ACC112 (cell line): ENCODE data around the gene NR3C2.

ENCODE experiments used
- H2AFZ ChIP-seq: fragments of 200-600 bp; sonication (generic); one replicate; pipeline ENCODE4 v1.6.0; 2017; ENCODE audit warnings: antibody characterized with exemption, low read length; ENCODE audit not compliant: unreplicated experiment
- H3K27ac ChIP-seq: fragments of 200-600 bp; sonication (generic); 2 replicates; pipeline ENCODE4 v1.5.1; 2014; ENCODE audit warnings: low read depth, mild to moderate bottlenecking, antibody characterized with exemption, low read length, moderate library complexity
- H3K27me3 ChIP-seq: fragments of 200-600 bp; sonication (generic); 2 replicates; pipeline ENCODE4 v1.6.1; 2014; ENCODE audit warnings: mild to moderate bottlenecking, antibody characterized with exemption, low read length, moderate library complexity, mixed read lengths; ENCODE audit not compliant: insufficient read depth
- H3K36me3 ChIP-seq: fragments of 200-600 bp; sonication (generic); 2 replicates; pipeline ENCODE4 v1.6.1; 2016; ENCODE audit warnings: mild to moderate bottlenecking, antibody characterized with exemption, low read length, moderate library complexity, mixed read lengths; ENCODE audit not compliant: insufficient read depth
- H3K4me1 ChIP-seq: fragments of 200-600 bp; sonication (generic); one replicate; pipeline ENCODE4 v1.6.1; 2016; ENCODE audit warnings: low read length, mixed read lengths; ENCODE audit not compliant: insufficient read depth, unreplicated experiment, control insufficient read depth
- H3K4me3 ChIP-seq: fragments of 200-600 bp; sonication (generic); 2 replicates; pipeline ENCODE4 v1.5.1; 2014; ENCODE audit warnings: mild to moderate bottlenecking, low read depth, low read length
- H3K79me2 ChIP-seq: fragments of 200-600 bp; sonication (generic); one replicate; pipeline ENCODE4 v1.6.0; 2016; ENCODE audit warnings: low read length; ENCODE audit not compliant: control insufficient read depth, unreplicated experiment, insufficient read depth

NR3C2 gene

GRCh38 chr4:148268835-148269234 lies 173.4 kb downstream of the NR3C2 start:
- Histone ChIP-seq H3K4me3 (no peak overlapping the region), H3K27ac (no peak overlapping the region), H2AFZ (no peak overlapping the region), H3K27me3 (no peaks in the 10 kb centered on the region), H3K4me1 (no peaks in the 10 kb centered on the region), H3K79me2 (no peaks in the 10 kb centered on the region), H3K36me3 (no peaks in the 10 kb centered on the region)

DNA sequence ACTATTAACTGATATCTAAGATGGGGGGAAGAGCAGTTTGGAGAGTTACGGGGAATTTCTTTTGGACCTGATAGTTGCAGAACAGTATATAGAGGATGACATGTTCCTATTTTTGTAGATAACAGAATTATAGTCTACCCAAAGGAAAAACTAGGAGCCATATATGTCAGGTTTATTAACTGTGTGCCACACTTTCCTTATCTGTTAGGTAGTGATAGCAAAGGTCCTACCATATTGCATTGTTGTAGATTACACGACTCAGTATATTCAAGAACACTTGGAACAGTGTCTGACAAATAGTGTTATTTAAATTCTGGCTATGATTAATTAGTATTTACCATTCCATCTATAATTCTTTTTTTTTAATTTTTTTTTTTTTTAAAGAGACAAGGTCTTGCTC lies 175.3 kb downstream of the NR3C2 start:
- H3K27ac ChIP-seq, result no peak overlapping the region
- H3K36me3 ChIP-seq, result no peaks in the 10 kb centered on the region
- H3K4me3 ChIP-seq, result no peak overlapping the region
- no peaks in the 10 kb centered on the region for H3K79me2 ChIP-seq
- H3K4me1 ChIP-seq, result no peaks in the 10 kb centered on the region
- H2AFZ ChIP-seq, result no peak overlapping the region
- H3K27me3 ChIP-seq, result no peaks in the 10 kb centered on the region

DNA sequence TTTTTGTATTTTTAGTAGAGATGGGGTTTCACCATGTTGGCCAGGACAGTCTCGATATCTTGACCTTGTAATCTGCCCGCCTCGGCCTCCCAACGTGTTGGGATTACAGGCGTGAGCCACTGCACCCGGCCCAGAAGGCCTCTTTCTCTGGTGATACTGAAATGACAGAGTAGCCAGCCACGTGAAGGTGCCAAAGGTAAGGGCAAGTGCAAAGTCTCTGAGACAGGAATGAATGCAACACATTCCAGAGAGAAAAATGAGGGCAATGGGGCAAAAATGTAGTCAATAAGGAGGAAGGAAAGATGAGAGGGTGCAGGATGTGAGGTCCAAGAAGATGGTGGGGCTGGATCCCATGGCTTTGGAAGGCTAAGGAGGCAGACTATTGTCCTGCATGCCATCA lies 176.0 kb downstream of the NR3C2 start:
- no peak overlapping the region for H3K27ac ChIP-seq
- no peaks in the 10 kb centered on the region for H3K79me2 ChIP-seq
- no peaks in the 10 kb centered on the region for H3K4me1 ChIP-seq
- H3K27me3 ChIP-seq, result no peaks in the 10 kb centered on the region
- H2AFZ ChIP-seq, result no peak overlapping the region
- no peaks in the 10 kb centered on the region for H3K36me3 ChIP-seq
- no peak overlapping the region for H3K4me3 ChIP-seq

- H3K4me1 ChIP-seq, result no peaks in the 10 kb centered on the region
- no peaks in the 10 kb centered on the region for H3K36me3 ChIP-seq
- H3K27me3 ChIP-seq, result no peaks in the 10 kb centered on the region
- no peak overlapping the region for H3K4me3 ChIP-seq
- no peaks in the 10 kb centered on the region for H3K79me2 ChIP-seq
- no peak overlapping the region for H3K27ac ChIP-seq
- H2AFZ ChIP-seq, result no peak overlapping the region
Observed at GRCh38 chr4:148265627-148266026, 176.6 kb downstream of the NR3C2 start.

GRCh38 chr4:148263802-148264201 lies 178.4 kb downstream of the NR3C2 start:
- Histone ChIP-seq H3K4me1 (no peaks in the 10 kb centered on the region), H2AFZ (no peak overlapping the region), H3K4me3 (no peak overlapping the region)

DNA sequence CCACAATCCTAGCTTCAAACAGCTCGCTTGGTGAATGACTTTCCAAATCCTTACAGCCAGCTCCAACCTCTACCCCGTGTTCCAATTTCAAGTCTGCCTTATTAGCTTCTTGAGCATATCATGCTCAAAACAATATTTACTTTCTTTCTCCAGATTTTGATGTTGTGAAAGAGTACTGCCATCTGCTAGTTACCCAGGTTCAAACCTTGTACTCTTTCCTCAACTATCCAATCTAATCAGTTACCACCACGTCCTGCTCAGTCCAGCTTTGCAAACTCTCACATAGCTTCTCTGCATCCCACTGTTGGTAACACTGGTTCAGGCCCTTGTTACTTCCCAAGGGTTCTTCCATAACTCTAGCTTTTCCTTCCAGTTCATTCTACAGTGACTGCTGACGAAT lies 179.1 kb downstream of the NR3C2 start:
- Histone ChIP-seq H2AFZ (no peak overlapping the region), H3K4me1 (no peaks in the 10 kb centered on the region), H3K4me3 (no peak overlapping the region), H3K79me2 (no peaks in the 10 kb centered on the region), H3K36me3 (no peaks in the 10 kb centered on the region), H3K27me3 (no peaks in the 10 kb centered on the region), H3K27ac (no peak overlapping the region)

More at GRCh38 chr4:148263802-148264201, 178.4 kb downstream of the NR3C2 start:
- Histone ChIP-seq H3K27ac (no peak overlapping the region), H3K27me3 (no peaks in the 10 kb centered on the region), H3K79me2 (no peaks in the 10 kb centered on the region), H3K36me3 (no peaks in the 10 kb centered on the region)

- H3K27me3 ChIP-seq, result no peaks in the 10 kb centered on the region
- no peak overlapping the region for H3K27ac ChIP-seq
- H2AFZ ChIP-seq, result no peak overlapping the region
- H3K79me2 ChIP-seq, result no peaks in the 10 kb centered on the region
- no peaks in the 10 kb centered on the region for H3K36me3 ChIP-seq
- no peaks in the 10 kb centered on the region for H3K4me1 ChIP-seq
- no peak overlapping the region for H3K4me3 ChIP-seq
Observed at GRCh38 chr4:148261848-148262247, 180.4 kb downstream of the NR3C2 start.

DNA sequence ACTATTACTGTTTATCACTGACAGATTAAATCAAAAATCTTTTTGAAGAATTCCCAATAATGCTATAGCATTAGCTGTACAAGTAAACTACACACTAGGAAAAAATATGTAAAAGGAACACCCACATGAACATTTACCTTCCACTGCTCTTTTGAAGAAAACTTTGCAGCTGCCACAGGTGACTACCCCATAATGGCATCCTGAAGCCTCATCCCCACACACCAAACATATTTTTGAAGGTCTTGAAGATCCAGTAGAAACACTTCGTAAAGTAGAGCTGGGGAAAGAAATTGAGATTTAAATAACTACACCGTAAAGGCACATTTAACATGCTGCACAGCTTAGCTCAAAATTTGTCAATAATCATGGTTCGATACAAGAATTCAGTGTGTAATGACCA lies 182.4 kb downstream of the NR3C2 start:
- Histone ChIP-seq H2AFZ (no peak overlapping the region), H3K27me3 (no peaks in the 10 kb centered on the region), H3K79me2 (no peaks in the 10 kb centered on the region), H3K36me3 (no peaks in the 10 kb centered on the region), H3K4me3 (no peak overlapping the region), H3K4me1 (no peaks in the 10 kb centered on the region), H3K27ac (no peak overlapping the region)

- Histone ChIP-seq H3K79me2 (no peaks in the 10 kb centered on the region), H3K27me3 (no peaks in the 10 kb centered on the region), H3K4me3 (no peak overlapping the region), H3K4me1 (no peaks in the 10 kb centered on the region), H3K36me3 (no peaks in the 10 kb centered on the region), H3K27ac (no peak overlapping the region), H2AFZ (no peak overlapping the region)
Observed at GRCh38 chr4:148258535-148258934, 183.7 kb downstream of the NR3C2 start.

DNA sequence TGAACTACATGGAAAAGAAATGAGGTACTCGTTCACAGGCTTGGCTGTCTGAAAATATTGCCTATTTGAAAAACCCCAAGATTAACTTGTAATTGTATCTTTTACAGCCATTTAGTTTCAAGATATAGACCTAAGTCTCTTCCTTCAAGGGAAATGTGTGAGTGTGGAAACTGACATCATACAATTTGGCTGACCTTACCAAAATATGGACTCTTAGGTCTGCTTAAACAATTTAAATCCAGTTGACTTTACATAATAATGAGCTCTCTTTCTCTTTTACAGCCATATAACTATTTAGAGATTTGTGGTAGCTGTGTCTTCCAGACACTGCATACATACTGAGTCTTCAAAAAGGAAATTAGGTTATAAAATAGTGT lies 186.9 kb downstream of the NR3C2 start:
- H3K27ac ChIP-seq, result no peak overlapping the region
- no peak overlapping the region for H3K4me3 ChIP-seq
- no peaks in the 10 kb centered on the region for H3K79me2 ChIP-seq
- no peaks in the 10 kb centered on the region for H3K4me1 ChIP-seq
- H2AFZ ChIP-seq, result no peak overlapping the region
- H3K36me3 ChIP-seq, result no peaks in the 10 kb centered on the region
- no peaks in the 10 kb centered on the region for H3K27me3 ChIP-seq

DNA sequence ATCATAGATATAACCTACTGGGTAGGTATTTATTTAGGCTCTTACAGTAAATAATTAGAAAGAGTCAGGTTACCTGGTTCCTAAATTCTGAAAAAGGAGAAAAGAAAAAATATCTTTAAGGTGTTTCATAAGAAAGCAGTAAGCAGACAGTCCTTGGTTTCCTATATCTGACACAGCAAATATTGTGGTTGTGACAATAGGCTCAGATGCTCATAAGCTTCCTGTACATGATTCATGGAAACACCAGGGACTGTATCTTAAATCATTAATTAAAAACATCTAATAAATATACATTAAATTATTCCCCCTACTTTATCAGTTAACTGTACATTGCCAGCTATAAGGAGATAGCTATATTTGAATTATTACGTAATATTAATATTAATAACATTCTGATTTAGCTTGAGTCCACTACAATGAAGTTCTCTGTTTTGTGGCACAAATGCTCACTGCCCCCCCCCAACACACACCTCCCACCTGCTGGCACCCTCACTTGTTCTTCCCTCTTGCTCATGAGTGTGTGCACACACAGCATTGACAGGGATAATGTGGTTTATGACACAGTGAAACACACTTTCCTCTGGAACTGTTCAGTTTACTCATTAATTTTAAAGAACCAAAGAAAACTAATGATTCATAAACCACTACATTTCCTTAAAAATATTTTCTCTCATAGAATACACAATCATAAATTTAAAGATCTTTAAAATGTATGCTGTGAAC lies 187.4 kb downstream of the NR3C2 start:
- 0 out of 2 replicates have a peak, but pooled peaks cover 1% of the 10 kb centered on the region for H3K27me3 ChIP-seq
- no peak overlapping the region for H3K4me3 ChIP-seq
- H3K36me3 ChIP-seq, result no peaks in the 10 kb centered on the region
- H3K27ac ChIP-seq, result no peak overlapping the region
- H2AFZ ChIP-seq, result no peak overlapping the region
- H3K4me1 ChIP-seq, result no peaks in the 10 kb centered on the region
- H3K79me2 ChIP-seq, result no peaks in the 10 kb centered on the region
